ENCODE data around the gene TM7SF2.
A peak's percentile ranks its signal among the peaks of the same experiment; 100 is the strongest.

TM7SF2 gene

DNA sequence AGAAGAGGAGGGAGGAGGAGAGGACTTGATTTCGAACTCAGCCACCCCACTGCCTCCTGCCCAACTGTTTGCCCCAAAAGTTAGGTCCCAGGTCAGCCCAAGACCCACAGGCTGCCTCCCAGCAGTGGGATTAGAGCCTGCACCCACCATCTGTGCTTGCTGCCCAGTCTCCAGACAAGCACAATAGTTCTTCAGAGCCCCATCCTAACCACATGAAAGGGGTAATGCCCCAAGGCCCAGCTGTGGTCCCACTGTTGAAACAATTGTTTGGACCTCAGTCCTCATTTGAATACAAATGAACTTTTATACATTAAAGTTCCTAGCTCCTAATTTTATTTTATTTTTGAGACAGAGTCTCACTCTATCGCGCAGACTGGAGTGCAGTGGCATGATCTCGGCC, 21.0 kb upstream of the TM7SF2 start:
- DNase-seq = no peak

DNA sequence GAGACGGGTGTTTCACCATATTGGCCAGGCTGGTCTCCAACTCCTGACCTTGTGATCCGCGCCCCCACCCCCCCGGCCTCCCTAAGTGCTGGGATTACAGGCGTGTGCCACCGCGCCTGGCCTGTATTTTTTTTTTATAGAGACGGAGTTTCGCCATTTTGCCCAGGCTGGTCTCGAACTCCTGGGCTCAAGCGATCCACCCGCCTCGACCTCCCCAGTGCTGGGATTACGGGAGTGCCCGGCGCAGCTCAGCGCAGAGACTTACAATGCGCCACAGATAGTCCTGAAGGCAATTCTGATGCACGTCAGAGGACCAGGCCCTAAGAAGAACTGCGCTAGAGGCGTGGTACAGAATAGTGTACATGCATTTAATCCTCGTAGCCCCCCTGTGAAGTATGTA, 16.2 kb upstream of the TM7SF2 start:
- DNase-seq = no peak

DNA sequence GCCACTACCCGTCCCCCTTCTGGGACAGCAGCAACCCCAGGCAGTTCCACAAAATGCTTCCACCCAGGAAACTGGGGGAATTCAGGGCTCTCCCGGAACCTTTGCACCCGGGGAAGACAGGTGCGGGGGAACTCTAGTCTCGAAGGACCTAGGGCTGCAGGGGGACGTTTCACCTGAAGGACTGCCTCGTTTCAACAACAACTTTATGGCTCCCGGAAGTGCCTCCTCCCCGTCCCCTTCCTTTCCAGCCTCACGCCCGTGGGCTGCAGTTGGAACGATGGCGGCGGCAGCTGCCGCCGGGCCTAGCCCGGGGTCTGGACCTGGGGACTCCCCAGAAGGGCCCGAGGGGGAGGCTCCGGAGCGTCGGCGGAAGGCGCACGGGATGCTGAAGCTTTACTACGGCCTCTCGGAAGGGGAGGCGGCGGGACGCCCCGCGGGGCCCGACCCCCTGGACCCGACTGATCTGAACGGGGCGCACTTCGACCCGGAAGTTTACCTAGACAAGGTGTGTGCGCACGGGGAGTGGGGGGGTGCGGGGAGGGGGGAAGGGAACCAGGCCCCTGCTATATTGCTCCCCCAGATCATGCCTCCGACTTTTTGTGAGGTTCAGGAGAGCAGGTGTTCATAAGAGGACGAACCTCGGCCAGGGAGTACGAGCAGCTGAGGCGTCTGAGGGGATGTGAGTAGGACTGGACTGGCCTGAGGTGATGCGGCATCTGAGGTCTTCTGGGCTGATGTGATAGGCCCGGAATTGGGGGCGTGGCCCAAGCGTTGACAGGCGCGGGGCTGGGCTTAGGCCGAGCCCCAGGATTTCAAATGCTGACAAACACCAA, 15.5 kb upstream of the TM7SF2 start, which contains the start of gene VPS51:
Gene VPS51 (plus strand): TSS at position 241 of the 833 bp plus-strand sequence. CDS start 37 bp downstream, at position 278.
- peak; percentile 56 for DNase-seq

DNA sequence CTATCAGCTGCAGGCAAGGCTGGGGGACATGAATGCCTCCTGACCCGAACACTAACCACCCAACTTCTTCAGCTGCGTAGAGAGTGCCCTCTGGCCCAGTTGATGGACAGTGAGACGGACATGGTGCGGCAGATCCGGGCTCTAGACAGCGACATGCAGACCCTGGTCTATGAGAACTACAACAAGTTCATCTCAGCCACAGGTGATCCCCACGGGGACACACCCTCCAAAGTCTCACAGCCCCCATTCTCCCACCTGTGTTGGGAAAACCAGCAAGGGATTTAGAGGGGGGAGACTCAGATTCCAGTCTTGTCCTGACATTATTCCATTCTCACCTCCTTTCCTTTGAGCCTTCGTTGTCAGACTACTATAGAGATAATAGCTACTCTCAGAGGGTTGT, 14.7 kb upstream of the TM7SF2 start:
- no peak for DNase-seq

DNA sequence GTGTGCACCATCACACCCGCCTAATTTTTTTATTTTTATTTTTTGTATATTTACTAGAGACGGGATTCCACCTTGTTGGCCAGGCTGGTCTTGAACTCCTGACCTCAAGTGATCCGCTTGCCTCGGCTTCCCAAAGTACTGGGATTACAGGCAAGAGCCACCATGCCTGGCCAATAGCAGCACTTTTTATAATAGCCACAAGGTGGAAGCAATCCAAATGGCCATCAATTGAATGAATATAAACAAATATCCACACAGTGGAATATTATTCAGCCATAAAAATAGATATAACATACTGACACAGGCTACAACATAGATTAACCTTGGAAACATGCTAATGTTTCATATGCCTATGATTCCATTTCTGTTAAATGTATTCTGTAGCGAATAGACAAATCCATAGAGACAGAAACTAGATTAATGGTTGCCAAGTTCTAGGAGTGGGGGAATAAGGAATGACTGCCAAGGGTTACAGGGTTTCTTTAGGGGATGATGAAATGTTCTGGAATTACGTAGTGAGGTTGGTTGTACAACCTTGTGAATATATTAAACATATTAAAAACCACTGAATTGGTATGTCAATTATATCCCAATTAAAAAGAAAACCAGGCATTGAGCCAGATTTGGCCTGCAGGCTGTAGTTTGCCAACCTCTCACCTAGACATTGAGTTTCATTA, 10.9 kb upstream of the TM7SF2 start:
- DNase-seq = no peak

DNA sequence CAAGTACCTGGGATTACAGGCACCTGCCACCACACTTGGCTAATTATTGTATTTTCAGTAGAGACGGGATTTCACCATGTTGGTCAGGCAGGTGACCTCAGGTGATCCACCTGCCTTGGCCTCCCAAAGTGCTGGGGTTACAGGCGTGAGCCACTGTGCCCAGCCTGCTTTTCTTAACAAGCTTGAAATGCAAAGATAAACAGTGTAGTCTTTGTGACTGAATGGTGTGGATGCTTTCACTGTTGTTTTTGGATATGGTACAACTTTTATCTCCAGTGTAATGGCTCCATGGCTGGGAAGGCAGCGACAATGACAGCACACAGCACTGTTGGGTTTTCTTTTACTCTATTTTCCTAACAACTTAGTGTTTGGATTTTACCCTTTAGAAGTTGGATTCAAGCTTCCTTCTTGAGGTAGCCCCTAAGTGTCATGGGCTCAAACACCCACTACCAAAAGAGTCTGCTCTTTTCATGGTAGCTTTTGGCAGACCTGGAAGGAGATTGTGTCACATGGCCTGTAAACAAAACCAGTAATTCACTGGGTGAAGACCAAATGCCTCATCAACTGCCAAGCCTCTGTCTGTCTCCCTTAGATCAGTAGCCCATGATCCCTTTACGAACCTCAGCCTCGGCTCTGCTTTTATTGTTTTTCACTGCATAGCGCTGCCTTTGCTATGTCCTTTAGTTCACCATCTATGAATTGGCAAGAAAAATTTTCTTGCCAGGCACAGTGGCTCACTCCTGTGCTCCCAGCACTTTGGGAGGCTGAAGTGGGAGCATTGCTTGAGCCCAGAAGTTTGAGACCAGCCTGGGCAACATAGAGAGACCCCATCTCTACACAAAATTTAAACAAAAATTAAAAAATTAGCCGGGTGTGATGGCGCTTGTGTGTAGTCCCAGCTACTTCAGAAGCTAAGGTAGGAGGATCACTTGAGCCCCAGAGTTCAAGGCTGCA, 9.3 kb upstream of the TM7SF2 start:
- DNase-seq = no peak

DNA sequence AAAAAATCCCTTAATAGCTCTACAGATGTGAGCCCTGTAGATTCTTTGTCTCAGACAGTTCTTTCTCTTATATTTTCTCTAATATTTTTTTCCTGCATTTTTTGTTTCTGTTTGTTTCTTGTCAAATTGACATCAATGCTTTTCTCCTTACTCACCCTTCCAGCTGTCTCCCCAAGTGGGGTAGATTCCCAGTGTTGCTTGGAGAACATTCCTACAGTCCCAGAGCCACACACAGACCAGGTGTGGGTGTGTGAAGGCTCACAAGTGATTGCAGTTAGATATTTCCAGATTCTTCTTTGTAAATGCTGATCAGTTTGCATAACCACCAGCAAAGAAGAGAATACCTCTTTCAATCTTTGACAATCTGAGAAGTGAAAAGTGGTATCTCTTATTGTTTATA, 8.2 kb upstream of the TM7SF2 start:
- DNase-seq = no peak

DNA sequence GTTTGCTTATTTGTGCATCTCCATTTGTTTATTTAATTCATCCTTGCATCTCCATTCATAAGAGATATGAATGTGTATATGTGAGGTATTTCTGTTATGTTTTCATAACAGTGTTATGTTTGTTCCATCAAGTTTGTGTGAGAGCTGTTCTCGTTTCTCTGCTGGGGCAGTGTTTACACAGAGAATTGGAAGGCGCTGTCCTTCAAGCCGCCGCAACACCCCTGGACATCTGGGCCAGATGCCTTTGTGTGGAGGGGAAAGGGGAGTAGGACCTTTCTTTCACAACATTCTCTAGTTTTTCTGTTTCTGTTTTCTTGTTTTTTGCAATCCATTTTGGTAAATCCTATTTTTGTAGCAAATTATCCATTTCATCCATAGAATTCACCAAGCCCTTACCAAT, 7.0 kb upstream of the TM7SF2 start:
- DNase-seq = no peak

DNA sequence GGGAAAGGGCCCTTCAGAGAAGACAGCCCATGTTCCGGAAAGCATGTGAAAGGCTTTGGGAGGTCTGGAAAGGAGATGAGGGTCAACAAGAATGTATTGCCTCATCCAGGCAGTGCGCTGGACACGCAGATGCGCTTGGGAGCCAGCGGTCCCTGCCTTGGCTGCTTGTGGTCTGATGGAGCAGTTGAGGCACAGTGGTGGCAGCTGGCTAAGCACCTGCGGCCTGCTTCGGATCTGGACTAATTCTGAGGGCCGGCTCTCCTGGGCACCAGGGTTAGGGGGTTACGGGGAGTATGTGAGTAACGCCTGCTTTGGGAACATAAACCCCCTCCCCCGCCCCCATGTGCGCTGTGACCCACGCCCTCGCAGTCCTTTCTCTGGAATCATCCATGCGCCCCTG, 4.6 kb upstream of the TM7SF2 start:
- DNase-seq = no peak

DNA sequence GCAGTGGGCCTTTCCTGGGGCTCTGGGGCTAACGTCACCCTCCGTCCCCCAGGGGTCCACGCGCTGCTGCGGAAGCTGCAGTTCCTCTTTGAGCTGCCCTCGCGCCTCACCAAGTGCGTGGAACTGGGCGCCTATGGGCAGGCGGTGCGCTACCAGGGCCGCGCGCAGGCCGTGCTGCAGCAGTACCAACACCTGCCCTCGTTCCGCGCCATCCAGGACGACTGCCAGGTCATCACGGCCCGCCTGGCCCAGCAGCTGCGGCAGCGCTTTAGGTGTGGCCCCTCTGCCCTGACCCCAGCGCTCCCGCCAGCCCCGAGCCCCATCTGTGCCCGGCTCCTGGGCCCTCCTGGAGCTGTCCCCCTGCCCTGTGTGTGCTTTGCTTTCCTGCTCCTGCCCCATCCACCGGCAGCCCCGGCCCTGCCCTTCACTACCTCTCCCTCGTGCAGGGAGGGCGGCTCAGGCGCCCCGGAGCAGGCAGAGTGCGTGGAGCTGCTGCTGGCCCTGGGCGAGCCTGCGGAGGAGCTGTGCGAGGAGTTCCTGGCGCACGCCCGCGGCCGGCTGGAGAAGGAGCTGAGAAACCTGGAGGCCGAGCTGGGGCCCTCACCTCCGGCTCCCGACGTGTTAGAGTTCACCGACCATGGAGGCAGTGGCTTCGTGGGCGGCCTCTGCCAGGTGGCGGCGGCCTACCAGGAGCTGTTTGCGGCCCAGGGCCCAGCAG, 3.8 kb upstream of the TM7SF2 start:
- DNase-seq = no peak

DNA sequence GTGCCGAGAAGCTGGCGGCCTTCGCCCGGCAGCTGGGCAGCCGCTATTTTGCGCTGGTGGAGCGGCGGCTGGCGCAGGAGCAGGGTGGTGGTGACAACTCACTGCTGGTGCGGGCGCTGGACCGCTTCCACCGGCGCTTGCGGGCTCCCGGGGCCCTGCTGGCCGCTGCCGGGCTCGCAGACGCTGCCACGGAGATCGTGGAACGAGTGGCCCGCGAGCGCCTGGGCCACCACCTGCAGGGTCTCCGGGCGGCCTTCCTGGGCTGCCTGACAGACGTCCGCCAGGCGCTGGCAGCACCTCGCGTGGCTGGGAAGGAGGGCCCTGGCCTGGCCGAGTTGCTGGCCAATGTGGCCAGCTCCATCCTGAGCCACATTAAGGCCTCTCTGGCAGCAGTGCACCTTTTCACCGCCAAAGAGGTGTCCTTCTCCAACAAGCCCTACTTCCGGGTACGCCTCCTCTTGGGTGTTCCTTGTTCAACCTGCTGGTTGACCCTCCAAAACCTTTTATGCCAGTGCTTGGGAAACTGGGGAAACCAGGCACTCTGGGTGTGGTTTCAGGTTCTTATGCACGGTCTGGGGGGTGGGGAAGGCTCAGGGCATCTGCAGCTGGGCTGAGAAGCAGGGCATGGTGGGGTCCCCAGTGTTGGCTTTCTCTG, 3.1 kb upstream of the TM7SF2 start:
- DNase-seq = no peak

DNA sequence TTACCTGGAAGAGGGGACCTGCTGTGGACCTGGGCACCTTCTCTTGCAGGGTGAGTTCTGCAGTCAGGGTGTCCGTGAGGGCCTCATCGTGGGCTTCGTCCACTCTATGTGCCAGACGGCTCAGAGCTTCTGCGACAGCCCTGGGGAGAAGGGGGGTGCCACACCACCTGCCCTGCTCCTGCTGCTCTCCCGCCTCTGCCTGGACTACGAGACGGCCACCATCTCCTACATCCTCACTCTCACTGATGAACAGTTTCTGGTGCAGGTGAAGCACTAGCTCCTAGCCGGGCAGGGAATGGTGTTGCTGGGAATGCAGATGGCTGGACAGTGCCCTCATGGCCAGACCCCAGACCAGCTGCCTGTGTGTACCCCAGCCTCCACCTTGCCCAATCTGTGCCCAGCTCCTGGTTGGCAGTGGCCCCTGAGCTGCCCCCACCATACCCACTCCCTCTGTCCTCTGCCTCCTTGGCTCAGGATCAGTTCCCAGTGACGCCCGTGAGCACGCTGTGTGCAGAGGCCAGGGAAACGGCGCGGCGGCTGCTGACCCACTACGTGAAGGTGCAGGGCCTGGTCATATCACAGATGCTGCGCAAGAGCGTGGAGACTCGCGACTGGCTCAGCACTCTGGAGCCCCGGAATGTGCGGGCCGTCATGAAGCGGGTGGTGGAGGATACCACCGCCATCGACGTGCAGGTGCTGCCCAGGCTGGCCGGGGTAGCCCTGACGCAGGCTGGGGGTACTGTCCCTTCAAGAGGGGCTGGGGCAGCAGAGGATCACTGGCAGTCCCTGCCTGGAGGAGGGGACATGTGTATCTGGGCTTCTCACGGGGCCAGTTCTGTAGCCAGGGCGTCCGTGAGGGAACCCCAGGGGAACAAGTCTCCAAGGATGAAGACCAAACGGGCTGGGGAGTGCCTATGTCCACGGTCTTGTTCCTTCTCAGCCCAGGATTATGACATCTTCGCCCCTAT, 2.2 kb upstream of the TM7SF2 start:
- no peak for DNase-seq

DNA sequence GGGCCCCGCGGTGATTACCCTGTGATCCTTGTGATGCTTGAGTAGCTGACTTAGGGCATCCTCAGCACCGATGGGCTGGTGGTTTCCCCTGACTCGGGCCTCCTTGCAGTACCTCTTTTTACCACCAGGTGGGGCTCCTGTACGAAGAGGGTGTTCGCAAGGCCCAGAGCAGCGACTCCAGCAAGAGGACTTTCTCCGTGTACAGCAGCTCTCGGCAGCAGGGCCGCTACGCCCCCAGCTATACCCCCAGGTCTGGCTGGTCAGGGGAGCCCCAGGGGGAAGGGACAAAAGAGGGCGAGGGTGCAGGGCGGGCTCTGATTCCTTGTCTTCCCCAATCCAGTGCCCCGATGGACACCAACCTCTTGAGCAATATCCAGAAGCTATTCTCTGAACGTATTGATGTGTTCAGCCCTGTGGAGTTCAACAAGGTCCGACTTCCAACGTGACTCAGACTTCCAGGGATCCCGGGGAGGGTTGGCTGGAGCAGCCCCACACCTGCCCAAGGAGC, 1.3 kb upstream of the TM7SF2 start:
- peak; percentile 55 for DNase-seq

DNA sequence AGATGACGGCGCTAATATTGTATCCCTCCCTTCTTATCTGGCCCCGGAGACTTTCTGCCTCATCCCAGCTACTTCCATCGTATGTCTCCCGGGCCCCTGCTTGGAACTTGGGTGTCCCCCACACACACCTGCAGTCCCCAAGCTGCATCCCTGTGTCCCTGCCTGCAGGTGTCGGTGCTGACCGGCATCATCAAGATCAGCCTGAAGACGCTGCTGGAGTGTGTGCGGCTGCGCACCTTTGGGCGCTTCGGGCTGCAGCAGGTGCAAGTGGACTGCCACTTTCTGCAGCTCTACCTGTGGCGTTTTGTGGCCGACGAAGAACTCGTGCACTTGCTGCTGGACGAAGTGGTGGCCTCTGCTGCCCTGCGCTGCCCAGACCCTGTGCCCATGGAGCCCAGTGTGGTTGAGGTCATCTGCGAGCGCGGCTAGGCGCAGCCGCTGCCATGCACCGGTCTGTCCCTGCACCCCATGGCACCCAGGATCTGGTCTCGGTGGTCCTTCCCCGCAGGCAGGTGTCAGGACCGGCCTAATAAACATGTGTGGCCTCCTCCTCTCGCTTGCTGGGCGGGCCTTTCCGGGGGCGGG, 421 bp upstream of the TM7SF2 start:
- no peak for DNase-seq

DNA sequence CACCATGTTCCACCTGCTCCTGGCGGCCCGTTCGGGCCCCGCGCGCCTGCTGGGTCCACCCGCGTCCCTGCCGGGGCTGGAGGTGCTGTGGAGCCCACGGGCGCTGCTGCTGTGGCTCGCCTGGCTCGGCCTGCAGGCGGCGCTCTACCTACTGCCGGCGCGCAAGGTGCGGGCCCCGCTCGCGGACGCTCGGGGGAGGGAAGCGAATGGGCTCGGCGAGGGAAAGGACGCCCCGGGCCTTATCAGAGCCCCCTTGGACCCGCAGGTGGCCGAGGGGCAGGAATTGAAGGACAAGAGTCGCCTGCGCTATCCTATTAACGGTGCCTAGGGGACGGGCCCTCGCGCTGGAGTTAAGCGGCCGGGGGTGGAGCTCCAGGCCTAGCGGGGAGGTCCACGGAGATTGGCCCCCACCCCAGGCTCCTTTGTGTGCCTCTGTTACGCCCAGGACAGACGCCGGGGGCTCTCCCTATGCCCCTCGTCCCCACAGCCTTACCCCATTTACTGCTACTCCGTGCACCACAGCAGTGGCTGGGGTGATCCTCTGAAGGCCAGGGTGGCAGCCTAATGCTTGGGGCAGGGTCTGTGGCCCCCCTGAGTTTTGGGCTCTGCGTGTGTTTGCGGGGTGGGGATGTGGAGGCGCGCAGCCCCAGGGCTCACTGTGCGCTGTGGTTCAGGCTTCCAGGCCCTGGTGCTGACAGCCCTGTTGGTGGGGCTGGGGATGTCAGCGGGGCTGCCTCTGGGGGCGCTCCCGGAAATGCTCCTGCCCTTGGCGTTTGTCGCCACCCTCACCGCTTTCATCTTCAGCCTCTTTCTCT, 1.1 kb downstream of the TM7SF2 start:
- no peak for DNase-seq

DNA sequence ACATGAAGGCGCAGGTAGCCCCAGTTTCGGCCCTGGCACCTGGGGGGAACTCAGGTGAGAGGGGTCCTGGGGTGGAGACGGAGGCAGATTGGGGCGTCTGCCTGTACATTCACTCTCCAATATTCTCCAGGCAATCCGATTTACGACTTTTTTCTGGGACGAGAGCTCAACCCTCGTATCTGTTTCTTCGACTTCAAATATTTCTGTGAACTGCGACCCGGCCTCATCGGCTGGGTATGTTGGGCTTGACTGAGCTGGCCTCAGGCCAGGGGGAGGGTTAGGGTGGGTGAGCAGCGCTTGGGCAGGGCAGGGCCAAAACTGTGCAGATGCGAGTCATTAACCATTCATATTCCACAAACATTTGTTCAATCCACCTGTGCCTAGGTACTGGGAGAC, 1.7 kb downstream of the TM7SF2 start:
- DNase-seq = no peak

DNA sequence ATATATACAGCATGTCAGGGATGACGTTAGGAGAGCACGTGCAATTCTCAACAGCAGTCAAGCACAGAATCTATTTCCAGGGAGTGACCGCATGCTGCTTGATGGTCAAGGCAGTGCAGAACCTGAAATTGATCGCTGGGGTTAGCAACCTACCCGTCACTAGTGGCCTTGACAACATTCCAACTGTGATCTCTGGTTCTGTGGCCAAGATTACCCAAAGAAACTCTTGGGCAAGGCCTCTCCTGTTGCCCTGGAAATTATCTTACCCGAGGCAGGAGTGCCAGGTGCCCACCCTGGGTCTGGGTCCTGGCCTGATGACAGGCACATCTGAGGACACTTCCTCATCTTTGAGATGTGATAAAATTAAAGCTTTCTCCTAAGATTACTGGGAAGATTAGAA, 2.2 kb downstream of the TM7SF2 start:
- no peak for DNase-seq

DNA sequence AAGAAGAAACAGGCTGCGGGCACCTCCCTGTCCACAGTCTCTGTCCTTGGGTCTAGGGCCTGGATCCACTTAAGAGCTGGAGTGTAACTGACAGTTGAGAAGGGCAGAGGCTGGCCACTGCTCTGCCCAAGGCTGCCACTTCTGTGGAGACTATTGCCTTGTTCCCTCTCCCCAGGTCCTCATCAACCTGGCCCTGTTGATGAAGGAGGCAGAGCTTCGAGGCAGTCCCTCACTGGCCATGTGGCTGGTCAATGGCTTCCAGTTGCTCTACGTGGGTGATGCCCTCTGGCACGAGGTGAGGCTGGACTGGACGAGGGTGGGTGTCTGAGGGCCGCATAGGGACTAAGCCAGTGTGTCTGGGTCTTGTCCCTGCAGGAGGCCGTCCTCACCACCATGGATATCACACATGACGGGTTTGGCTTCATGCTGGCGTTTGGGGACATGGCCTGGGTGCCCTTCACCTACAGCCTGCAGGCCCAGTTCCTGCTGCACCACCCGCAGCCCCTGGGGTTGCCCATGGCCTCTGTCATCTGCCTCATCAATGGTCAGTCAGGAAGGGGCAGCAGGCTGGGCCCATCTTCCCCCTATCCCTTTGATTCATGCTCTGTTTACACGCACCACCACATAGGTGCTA, 3.0 kb downstream of the TM7SF2 start:
- no peak for DNase-seq

Measured in DMS 273 treated with DMSO at 0.1 percent for 48 hours (cell line).